Mucosa of rectum (tissue), 2 donors: Measurements from ENCODE around the gene TMCO5A.
"Not testable (repeated sequence)": the region's sequence is repeated elsewhere in the genome, so short reads cannot be mapped to it uniquely, and the experiment has no call there.

Experiments
- H3K27ac ChIP-seq, 2 donors: one replicate each; pipeline ENCODE4 v1.7.0; 2013; ENCODE audit warnings: inconsistent platforms in 2 of 2, low read depth in 2 of 2, low read length in 2 of 2
- H3K27me3 ChIP-seq, 2 donors: one replicate each; pipeline ENCODE4 v1.7.0; 2013; ENCODE audit warnings: low read length in 2 of 2; ENCODE audit not compliant: control insufficient read depth in 2 of 2, insufficient read depth in 2 of 2
- H3K36me3 ChIP-seq, 2 donors: one replicate each; pipeline ENCODE4 v1.7.0; 2013; ENCODE audit warnings: low read length in 2 of 2; ENCODE audit not compliant: control insufficient read depth in 2 of 2, insufficient read depth in 2 of 2
- H3K4me1 ChIP-seq, 2 donors: one replicate each; pipeline ENCODE4 v1.7.0; 2013; ENCODE audit warnings: low read length in 2 of 2, mild to moderate bottlenecking in 1 of 2; ENCODE audit not compliant: control insufficient read depth in 2 of 2, insufficient read depth in 2 of 2
- H3K4me3 ChIP-seq, 2 donors: one replicate each; pipeline ENCODE4 v1.7.0; 2013; ENCODE audit warnings: low read length in 2 of 2
- H3K9ac ChIP-seq, 2 donors: one replicate each; pipeline ENCODE4 v1.7.0; 2013; ENCODE audit warnings: low read length in 2 of 2, low read depth in 1 of 2, mild to moderate bottlenecking in 1 of 2
- H3K9me3 ChIP-seq, 2 donors: one replicate each; pipeline ENCODE4 v1.7.0; 2013; ENCODE audit warnings: low read length in 2 of 2; ENCODE audit not compliant: control insufficient read depth in 2 of 2
- donor health status: healthy.
- donor health status: Normal muscosa, but diverticular disease.

TMCO5A gene

DNA sequence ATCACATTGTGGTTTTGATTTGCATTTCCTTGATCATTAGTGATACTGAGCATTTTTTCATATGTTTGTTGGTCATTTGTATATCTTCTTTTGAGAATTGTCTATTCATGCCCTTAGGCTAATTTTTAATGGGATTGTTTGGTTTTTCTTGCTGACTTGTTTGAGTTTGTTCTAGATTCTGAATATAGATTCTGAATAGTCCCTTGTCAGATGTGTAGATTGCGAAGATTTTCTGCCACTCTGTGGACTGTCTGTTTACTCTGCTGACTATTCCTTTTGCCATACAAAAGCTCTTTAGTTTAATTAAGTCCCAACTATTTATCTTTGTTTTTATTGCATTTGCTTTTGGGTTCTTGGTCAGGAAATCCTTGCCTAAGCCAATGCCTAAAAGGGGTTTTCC lies 26.3 kb downstream of the TMCO5A start:
- not testable (repeated sequence) for H3K4me1 ChIP-seq, H3K36me3 ChIP-seq, H3K9me3 ChIP-seq

GRCh38 chr15:37967788-37968187 lies 33.3 kb downstream of the TMCO5A start:
- H3K4me1 ChIP-seq: no peaks in the 10 kb centered on the region
- H3K9ac ChIP-seq: no peak overlapping the region
- no peaks in the 10 kb centered on the region for H3K27me3 ChIP-seq
- no peak overlapping the region for H3K4me3 ChIP-seq
- H3K36me3 ChIP-seq: no peaks in the 10 kb centered on the region
- no peak overlapping the region for H3K27ac ChIP-seq
- H3K9me3 ChIP-seq: no peaks in the 10 kb centered on the region

More for the DNA sequence above, 26.3 kb downstream of the TMCO5A start:
- not testable (repeated sequence) for H3K27ac ChIP-seq, H3K4me3 ChIP-seq, H3K27me3 ChIP-seq, H3K9ac ChIP-seq

- Histone ChIP-seq H3K27me3 (peaks cover 0 to 3% of the 10 kb centered on the region in 2 donors), H3K9ac (no peak overlapping the region), H3K4me3 (no peak overlapping the region), H3K4me1 (no peaks in the 10 kb centered on the region), H3K27ac (no peak overlapping the region), H3K9me3 (no peaks in the 10 kb centered on the region), H3K36me3 (no peaks in the 10 kb centered on the region)
These were observed 39.4 kb downstream of the TMCO5A start for GRCh38 chr15:37973856-37974255.

DNA sequence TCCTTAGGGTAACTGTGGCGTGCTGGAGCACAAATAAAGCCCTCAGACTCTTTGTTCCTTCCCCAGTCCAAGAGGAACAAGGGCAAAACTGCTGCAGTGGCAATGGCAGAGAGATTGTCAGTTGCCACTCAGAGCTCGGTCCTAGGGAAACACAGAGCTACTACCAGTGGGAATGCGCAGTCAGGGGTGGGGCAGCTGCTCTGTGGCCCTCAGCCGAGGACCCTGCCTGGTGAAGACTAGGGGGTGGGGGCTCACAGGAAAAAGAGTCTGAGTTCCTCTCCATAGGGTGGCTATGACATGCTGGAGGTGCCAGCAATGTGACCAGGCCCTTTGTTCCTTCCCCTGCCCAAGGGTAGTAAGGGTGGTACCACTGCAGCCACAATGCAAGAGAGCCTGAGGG lies 43.8 kb downstream of the TMCO5A start:
- Histone ChIP-seq H3K9ac (no peak overlapping the region), H3K9me3 (no peaks in the 10 kb centered on the region), H3K4me1 (no peaks in the 10 kb centered on the region), H3K4me3 (no peak overlapping the region), H3K36me3 (no peaks in the 10 kb centered on the region), H3K27ac (no peak overlapping the region), H3K27me3 (peaks cover 0 to 3% of the 10 kb centered on the region in 2 donors)

- Histone ChIP-seq H3K9ac (no peak overlapping the region), H3K27me3 (peaks cover 0 to 3% of the 10 kb centered on the region in 2 donors), H3K36me3 (no peaks in the 10 kb centered on the region), H3K4me1 (no peaks in the 10 kb centered on the region), H3K4me3 (no peak overlapping the region), H3K9me3 (no peaks in the 10 kb centered on the region), H3K27ac (no peak overlapping the region)
These were observed 45.4 kb downstream of the TMCO5A start for GRCh38 chr15:37979671-37980409.

DNA sequence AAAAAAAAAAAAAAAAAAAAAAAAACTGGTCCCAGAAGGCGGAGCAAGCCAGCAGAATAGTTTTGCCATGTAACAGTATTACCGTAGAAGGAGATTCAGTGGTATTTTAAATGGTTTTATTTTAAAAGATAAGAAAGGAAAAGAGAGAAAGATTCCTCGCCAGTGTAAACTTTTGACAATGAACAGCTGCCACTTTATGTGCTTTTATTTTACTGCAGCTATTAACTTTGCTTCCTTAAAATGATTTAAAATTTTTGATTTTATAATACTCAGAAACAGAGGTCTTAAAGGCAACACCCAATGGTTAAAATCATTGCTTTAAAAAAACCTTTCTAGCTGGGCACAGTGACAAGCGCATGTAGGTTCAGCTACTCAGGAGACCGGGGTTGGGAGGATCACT lies 46.8 kb downstream of the TMCO5A start:
- Histone ChIP-seq H3K27me3 (peaks cover 0 to 3% of the 10 kb centered on the region in 2 donors), H3K9ac (no peak overlapping the region), H3K4me1 (no peaks in the 10 kb centered on the region), H3K36me3 (no peaks in the 10 kb centered on the region), H3K27ac (no peak overlapping the region), H3K4me3 (no peak overlapping the region), H3K9me3 (no peaks in the 10 kb centered on the region)

- Histone ChIP-seq H3K9ac (no peak overlapping the region), H3K27me3 (peaks cover 0 to 3% of the 10 kb centered on the region in 2 donors), H3K4me1 (no peaks in the 10 kb centered on the region), H3K9me3 (no peaks in the 10 kb centered on the region), H3K4me3 (no peak overlapping the region), H3K36me3 (no peaks in the 10 kb centered on the region), H3K27ac (no peak overlapping the region)
These were observed 47.3 kb downstream of the TMCO5A start for GRCh38 chr15:37981775-37982174.

DNA sequence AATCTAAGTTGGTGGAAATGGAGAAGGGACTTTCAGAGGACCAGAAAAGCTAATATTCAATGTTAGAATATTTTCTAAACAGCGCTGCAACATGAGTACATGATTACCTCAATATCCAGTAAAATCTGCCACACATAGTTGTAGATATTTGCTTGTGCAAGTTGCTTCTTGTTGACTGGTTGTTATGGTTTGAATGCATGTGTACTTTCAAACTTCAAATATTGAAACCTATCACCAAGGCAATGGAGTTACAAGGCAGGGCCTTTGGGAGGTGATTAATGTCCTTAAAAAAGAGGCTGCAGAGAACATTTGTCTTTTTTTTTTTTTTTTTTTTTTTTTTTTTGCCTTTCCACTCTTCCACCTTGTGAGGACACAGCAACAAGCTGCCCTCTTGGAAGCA lies 49.9 kb downstream of the TMCO5A start:
- H3K36me3 ChIP-seq: no peaks in the 10 kb centered on the region
- no peaks in the 10 kb centered on the region for H3K4me1 ChIP-seq
- no peaks in the 10 kb centered on the region for H3K9me3 ChIP-seq
- no peak overlapping the region for H3K9ac ChIP-seq
- no peak overlapping the region for H3K27ac ChIP-seq
- H3K27me3 ChIP-seq: no peaks in the 10 kb centered on the region
- H3K4me3 ChIP-seq: no peak overlapping the region

DNA sequence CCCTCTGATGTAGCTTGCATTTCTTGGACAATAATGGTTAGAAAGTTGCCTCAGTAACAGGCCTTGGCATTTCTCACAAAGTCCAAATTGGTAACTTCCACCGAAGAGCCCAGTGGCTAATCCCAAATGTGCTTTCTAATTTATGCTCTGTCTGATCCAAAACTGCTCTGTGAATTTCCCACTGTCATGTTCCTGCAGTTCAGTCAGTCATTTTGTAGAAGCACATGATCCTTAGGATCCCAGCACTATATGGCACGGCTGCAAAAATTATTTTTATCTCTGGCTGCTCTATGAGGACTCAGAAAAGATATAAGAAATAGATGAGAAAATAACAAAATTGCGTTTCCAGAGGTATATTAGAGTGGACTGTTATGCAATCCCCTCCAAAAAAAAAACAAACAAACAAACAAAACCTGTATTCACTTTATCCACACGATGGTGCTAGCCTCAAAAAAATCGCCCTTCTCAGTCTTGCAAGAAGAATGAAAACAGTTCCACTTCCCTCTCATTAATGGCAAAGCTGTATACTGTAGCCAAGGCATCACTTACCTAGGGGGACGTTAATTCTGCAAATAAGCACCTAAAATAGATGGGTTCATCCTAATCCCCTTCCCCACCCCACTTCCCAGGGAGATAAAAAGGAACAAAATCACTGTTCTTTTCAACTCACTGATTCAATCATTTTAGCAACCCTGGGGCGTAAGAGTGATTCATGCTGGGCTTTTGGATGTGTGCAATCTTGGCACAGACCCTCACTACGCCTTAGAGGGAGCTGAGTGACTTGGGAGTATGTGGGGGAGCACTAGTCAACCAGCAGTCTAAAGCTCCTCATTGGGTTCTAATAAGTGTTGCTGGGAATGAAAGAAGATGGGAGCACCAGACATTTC lies 61.3 kb downstream of the TMCO5A start:
- Histone ChIP-seq H3K9me3 (peaks cover 0 to 2% of the 10 kb centered on the region in 2 donors), H3K4me1 (no peaks in the 10 kb centered on the region), H3K4me3 (no peak overlapping the region), H3K27me3 (no peaks in the 10 kb centered on the region), H3K27ac (no peak overlapping the region), H3K9ac (no peak overlapping the region), H3K36me3 (no peaks in the 10 kb centered on the region)
